ENCODE results near the gene CDK6.

DNA sequence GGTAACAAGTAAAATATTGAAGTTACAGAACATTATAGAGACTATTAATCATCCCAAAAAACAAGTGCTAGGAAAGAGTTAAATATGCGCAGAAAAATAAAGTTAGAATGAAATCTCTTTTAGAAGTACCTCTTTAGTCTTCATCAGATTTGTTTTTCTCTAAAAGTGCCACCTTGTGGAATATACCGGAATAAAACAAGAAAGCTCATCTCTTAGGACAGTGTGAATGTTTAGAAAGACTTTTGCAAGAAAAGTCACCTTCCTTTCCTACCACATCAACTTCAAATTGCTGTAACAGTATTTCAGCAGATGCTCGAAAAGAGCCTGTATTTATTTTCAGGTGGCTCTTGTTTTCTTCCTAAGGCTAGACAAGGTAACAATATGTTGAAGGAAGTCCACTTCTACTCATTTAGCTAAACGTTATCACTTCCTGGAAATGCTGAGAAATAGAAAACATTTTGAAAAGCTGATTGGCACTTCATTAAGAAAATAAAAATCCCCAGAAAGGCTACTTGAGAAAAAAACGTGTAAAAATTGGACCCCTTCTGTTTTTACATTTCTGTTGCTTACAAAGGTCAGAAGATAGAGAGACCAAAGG lies 226.4 kb downstream of the CDK6 start:
- TF ChIP-seq, protein P1, sequence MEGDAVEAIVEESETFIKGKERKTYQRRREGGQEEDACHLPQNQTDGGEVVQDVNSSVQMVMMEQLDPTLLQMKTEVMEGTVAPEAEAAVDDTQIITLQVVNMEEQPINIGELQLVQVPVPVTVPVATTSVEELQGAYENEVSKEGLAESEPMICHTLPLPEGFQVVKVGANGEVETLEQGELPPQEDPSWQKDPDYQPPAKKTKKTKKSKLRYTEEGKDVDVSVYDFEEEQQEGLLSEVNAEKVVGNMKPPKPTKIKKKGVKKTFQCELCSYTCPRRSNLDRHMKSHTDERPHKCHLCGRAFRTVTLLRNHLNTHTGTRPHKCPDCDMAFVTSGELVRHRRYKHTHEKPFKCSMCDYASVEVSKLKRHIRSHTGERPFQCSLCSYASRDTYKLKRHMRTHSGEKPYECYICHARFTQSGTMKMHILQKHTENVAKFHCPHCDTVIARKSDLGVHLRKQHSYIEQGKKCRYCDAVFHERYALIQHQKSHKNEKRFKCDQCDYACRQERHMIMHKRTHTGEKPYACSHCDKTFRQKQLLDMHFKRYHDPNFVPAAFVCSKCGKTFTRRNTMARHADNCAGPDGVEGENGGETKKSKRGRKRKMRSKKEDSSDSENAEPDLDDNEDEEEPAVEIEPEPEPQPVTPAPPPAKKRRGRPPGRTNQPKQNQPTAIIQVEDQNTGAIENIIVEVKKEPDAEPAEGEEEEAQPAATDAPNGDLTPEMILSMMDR (conservative IDR thresholded peaks at IDR 0.05; ENCODE audit: low read depth, low read length) = peak; percentile 60
- TF ChIP-seq EZH2 (IDR thresholded peaks at IDR 0.05; ENCODE audit: low read length, unreplicated experiment) = no peak
